ENCODE results near the gene MB21D2. TPM values are rescaled to one million over a fixed set of nuclear protein-coding genes. Genes with fewer than 3 reads are reported as not detected.

MB21D2 gene
- total and polyA plus RNA-seq, 2 experiments from 2014 or later, result 4.0 to 5.2 TPM

GRCh38 chr3:192747145-192747544 lies 170.5 kb downstream of the MB21D2 start:
- no peaks in the 10 kb centered on the region for H3K4me1 ChIP-seq (ENCODE audit: low read depth)
- DNase-seq (ENCODE audit: low read depth in 1 of 2, low spot score in 1 of 2), result no peak
- no peak overlapping the region for H3K27ac ChIP-seq
- H3K4me3 ChIP-seq, result no peak overlapping the region
- H3K9me3 ChIP-seq (ENCODE audit: low read depth), result no peaks in the 10 kb centered on the region
- TF ChIP-seq, protein P1, sequence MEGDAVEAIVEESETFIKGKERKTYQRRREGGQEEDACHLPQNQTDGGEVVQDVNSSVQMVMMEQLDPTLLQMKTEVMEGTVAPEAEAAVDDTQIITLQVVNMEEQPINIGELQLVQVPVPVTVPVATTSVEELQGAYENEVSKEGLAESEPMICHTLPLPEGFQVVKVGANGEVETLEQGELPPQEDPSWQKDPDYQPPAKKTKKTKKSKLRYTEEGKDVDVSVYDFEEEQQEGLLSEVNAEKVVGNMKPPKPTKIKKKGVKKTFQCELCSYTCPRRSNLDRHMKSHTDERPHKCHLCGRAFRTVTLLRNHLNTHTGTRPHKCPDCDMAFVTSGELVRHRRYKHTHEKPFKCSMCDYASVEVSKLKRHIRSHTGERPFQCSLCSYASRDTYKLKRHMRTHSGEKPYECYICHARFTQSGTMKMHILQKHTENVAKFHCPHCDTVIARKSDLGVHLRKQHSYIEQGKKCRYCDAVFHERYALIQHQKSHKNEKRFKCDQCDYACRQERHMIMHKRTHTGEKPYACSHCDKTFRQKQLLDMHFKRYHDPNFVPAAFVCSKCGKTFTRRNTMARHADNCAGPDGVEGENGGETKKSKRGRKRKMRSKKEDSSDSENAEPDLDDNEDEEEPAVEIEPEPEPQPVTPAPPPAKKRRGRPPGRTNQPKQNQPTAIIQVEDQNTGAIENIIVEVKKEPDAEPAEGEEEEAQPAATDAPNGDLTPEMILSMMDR (IDR thresholded peaks at IDR 0.05; ENCODE audit: low read depth, low read length), result no peak
- H3K27me3 ChIP-seq, result no peaks in the 10 kb centered on the region
- no peaks in the 10 kb centered on the region for H3K36me3 ChIP-seq

Other genes starting within 250 kb of the MB21D2 start
- 1.1 and 1.2 TPM in 2 replicates for gene FGF12, start 190.3 kb downstream of the MB21D2 start, total RNA-seq
- 1.5 and 1.7 TPM in 2 replicates for gene FGF12, start 190.3 kb downstream of the MB21D2 start, polyA plus RNA-seq